Measurements from ENCODE around the gene DCD.
"Not testable (repeated sequence)": the region's sequence is repeated elsewhere in the genome, so short reads cannot be mapped to it uniquely, and the experiment has no call there.

Gene DCD

GRCh38 chr12:54653025-54653424, 4.9 kb upstream of the DCD start:
- DNase-seq (ENCODE audit: low spot score) = no peak

GRCh38 chr12:54650889-54651288, 2.7 kb upstream of the DCD start:
- no peak for DNase-seq (ENCODE audit: low spot score)

- DNase-seq (ENCODE audit: low spot score) = peak; percentile 38
Measured at GRCh38 chr12:54650409-54650808, 2.2 kb upstream of the DCD start.

- no peak for DNase-seq (ENCODE audit: low spot score)
Measured at GRCh38 chr12:54649825-54650224, 1.7 kb upstream of the DCD start.

- no peak for DNase-seq (ENCODE audit: low spot score)
Measured at GRCh38 chr12:54641554-54641953, 6.6 kb downstream of the DCD start.

GRCh38 chr12:54641089-54641488, 7.1 kb downstream of the DCD start:
- no peak for DNase-seq (ENCODE audit: low spot score)

GRCh38 chr12:54639112-54639511, 9.1 kb downstream of the DCD start:
- not testable (repeated sequence) for DNase-seq (ENCODE audit: low spot score)

- DNase-seq (ENCODE audit: low spot score) = no peak
Measured at GRCh38 chr12:54634795-54635194, 13.4 kb downstream of the DCD start, which contains the start of gene LACRT. LACRT (minus strand) TSS chr12:54634895; CDS start chr12:54634841, 54 bp downstream.

- DNase-seq (ENCODE audit: low spot score) = no peak
Measured at GRCh38 chr12:54631988-54632728, 16.0 kb downstream of the DCD start.

- DNase-seq (ENCODE audit: low spot score) = no peak
Measured at GRCh38 chr12:54631551-54631950, 16.6 kb downstream of the DCD start.

- DNase-seq (ENCODE audit: low spot score) = no peak
Measured at GRCh38 chr12:54629925-54630324, 18.2 kb downstream of the DCD start.

GRCh38 chr12:54628186-54628846, 19.8 kb downstream of the DCD start:
- no peak for DNase-seq (ENCODE audit: low spot score)

- no peak for DNase-seq (ENCODE audit: low spot score)
Measured at GRCh38 chr12:54627304-54627703, 20.9 kb downstream of the DCD start.

- DNase-seq (ENCODE audit: low spot score) = no peak
Measured at GRCh38 chr12:54625598-54625997, 22.6 kb downstream of the DCD start.

- DNase-seq (ENCODE audit: low spot score) = no peak
Measured at GRCh38 chr12:54624315-54625279, 23.6 kb downstream of the DCD start.

- DNase-seq (ENCODE audit: low spot score) = no peak
Measured at GRCh38 chr12:54622463-54623183, 25.5 kb downstream of the DCD start.

- DNase-seq (ENCODE audit: low spot score) = no peak
Measured at GRCh38 chr12:54616933-54617680, 31.1 kb downstream of the DCD start.

GRCh38 chr12:54612225-54612750, 35.9 kb downstream of the DCD start:
- no peak for DNase-seq (ENCODE audit: low spot score)

GRCh38 chr12:54611715-54612149, 36.4 kb downstream of the DCD start:
- DNase-seq (ENCODE audit: low spot score) = no peak

- no peak for DNase-seq (ENCODE audit: low spot score)
Measured at GRCh38 chr12:54608769-54609168, 39.4 kb downstream of the DCD start.

- DNase-seq (ENCODE audit: low spot score) = no peak
Measured at GRCh38 chr12:54608156-54608555, 40.0 kb downstream of the DCD start.
